ENCODE measurements around the gene EBLN1.

GRCh38 chr10:22183771-22184461, 33.9 kb downstream of the EBLN1 start:
- no peak for TF ChIP-seq NFRKB (IDR thresholded peaks at IDR 0.05)
- TF ChIP-seq SP1 (IDR thresholded peaks at IDR 0.05), result no peak
- no peak for TF ChIP-seq ZNF384 (IDR thresholded peaks at IDR 0.05)
- TF ChIP-seq SUZ12 (IDR thresholded peaks at IDR 0.05), result no peak
- TF ChIP-seq TARDBP (IDR thresholded peaks at IDR 0.05), result no peak
- TF ChIP-seq FOXA1 (IDR thresholded peaks at IDR 0.05), result no peak
